NT2/D1 (cell line): Measurements from ENCODE around the gene COL11A2.

ENCODE experiments used
- SUZ12 ChIP-seq: IDR thresholded peaks from 2 replicates; pipeline ENCODE4 v1.6.1; 2011; ENCODE audit not compliant: insufficient read length, insufficient read depth; ENCODE audit errors: extremely low read depth
- YY1 ChIP-seq: IDR thresholded peaks from 2 replicates; pipeline ENCODE4 v1.6.1; 2011; ENCODE audit not compliant: insufficient read length, insufficient read depth

DNA sequence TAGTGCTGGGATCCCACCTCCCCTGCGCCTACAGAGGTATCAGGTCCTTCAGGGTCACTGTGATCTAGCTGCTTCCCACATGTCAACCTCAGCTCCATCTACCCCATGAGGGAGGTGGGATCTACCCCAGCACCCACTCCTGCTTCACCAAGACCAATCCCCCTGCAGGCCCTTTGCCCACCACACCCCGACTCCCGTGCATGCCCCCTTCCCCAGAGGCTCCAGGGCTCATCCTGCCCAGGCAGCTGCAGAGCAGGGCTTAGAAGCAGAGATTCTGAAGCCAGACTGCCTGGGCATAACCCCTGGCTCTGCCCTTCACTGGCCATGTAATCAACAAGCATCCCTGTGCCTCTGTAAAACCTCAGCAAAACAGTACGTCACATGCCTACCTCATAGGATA, 17.5 kb downstream of the COL11A2 start:
- TF ChIP-seq SUZ12 (no peak), YY1 (no peak)
